ENCODE data around the gene RABGAP1L. TPM values are rescaled to one million over a fixed set of nuclear protein-coding genes. Genes with fewer than 3 reads are reported as not detected.
A peak's percentile ranks its signal among the peaks of the same experiment; 100 is the strongest.

RABGAP1L gene
- total and polyA plus RNA-seq, 4 donors: 4.8 to 53.5 (median 18.8) TPM

DNA sequence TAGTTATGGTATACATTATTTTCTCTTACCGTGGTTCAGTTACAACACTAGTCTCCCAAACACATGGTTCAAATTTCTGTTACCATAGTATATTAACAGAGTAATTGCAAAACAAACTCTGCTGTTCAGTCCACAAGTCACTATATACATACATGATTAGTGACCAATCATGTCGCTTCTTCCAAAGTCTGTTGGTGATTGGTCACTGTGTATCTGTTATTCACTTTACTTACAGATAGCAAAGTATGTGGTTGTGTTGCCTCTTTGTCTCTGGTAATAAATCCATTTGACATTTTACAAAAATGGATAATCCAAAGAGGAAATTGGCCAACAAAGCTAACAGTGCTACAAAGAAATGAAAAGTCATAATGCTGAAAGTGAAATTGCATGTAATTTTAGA lies 107.2 kb downstream of the RABGAP1L start (continued):
- TF ChIP-seq, protein P1, sequence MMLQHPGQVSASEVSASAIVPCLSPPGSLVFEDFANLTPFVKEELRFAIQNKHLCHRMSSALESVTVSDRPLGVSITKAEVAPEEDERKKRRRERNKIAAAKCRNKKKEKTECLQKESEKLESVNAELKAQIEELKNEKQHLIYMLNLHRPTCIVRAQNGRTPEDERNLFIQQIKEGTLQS (IDR thresholded peaks at IDR 0.05): no peak
- TF ChIP-seq HNF4G (IDR thresholded peaks at IDR 0.05) (no peak), FOXA1 (IDR thresholded peaks at IDR 0.05) (no peak), ZBTB33 (IDR thresholded peaks at IDR 0.05) (no peak), GABPA (IDR thresholded peaks at IDR 0.05 in 1 of 2, conservative IDR thresholded peaks at IDR 0.05 in 1 of 2) (no peak)
- TF ChIP-seq, protein P2, sequence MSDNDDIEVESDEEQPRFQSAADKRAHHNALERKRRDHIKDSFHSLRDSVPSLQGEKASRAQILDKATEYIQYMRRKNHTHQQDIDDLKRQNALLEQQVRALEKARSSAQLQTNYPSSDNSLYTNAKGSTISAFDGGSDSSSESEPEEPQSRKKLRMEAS (IDR thresholded peaks at IDR 0.05): no peak

GRCh38 chr1:174266991-174267612 lies 107.8 kb downstream of the RABGAP1L start:
- TF ChIP-seq, protein P1 (IDR thresholded peaks at IDR 0.05): peak; percentile 14
- TF ChIP-seq EGR1 (IDR thresholded peaks at IDR 0.05; ENCODE audit: low read depth in 2 of 2) (peak in 1 of 2 donors; percentile 17), SP1 (IDR thresholded peaks at IDR 0.05) (peak; percentile 89), YY1 (IDR thresholded peaks at IDR 0.05) (peak; percentile 55), FOXA1 (IDR thresholded peaks at IDR 0.05) (peak; percentile 99), TAF1 (conservative IDR thresholded peaks at IDR 0.05) (no peak), NR2F2 (IDR thresholded peaks at IDR 0.05) (peak; percentile 52), RXRA (IDR thresholded peaks at IDR 0.05) (peak; percentile 91 to 92), REST (IDR thresholded peaks at IDR 0.05) (peak; percentile 46), HNF4G (IDR thresholded peaks at IDR 0.05) (peak; percentile 83), ZBTB33 (IDR thresholded peaks at IDR 0.05) (peak; percentile 83), FOXA2 (IDR thresholded peaks at IDR 0.05) (peak; percentile 100), JUND (IDR thresholded peaks at IDR 0.05) (peak; percentile 41 to 87), GABPA (IDR thresholded peaks at IDR 0.05 in 1 of 2, conservative IDR thresholded peaks at IDR 0.05 in 1 of 2) (peak in 1 of 2 donors; percentile 15), HNF4A (conservative IDR thresholded peaks at IDR 0.05) (peak; percentile 93 to 96), RAD21 (IDR thresholded peaks at IDR 0.05) (peak; percentile 52 to 55)
- TF ChIP-seq, protein P2 (IDR thresholded peaks at IDR 0.05): peak; percentile 78
- TF ChIP-seq, protein P3, sequence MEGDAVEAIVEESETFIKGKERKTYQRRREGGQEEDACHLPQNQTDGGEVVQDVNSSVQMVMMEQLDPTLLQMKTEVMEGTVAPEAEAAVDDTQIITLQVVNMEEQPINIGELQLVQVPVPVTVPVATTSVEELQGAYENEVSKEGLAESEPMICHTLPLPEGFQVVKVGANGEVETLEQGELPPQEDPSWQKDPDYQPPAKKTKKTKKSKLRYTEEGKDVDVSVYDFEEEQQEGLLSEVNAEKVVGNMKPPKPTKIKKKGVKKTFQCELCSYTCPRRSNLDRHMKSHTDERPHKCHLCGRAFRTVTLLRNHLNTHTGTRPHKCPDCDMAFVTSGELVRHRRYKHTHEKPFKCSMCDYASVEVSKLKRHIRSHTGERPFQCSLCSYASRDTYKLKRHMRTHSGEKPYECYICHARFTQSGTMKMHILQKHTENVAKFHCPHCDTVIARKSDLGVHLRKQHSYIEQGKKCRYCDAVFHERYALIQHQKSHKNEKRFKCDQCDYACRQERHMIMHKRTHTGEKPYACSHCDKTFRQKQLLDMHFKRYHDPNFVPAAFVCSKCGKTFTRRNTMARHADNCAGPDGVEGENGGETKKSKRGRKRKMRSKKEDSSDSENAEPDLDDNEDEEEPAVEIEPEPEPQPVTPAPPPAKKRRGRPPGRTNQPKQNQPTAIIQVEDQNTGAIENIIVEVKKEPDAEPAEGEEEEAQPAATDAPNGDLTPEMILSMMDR (IDR thresholded peaks at IDR 0.05; ENCODE audit: low read depth, low read length, missing input control): no peak
- H3K9me3 ChIP-seq (ENCODE audit: control insufficient read depth in 4 of 4, low read length in 3 of 4): no peaks in the 10 kb centered on the region
- peaks cover 0 to 26% (median 13%) of the 10 kb centered on the region in 4 donors for H3K4me1 ChIP-seq (ENCODE audit: control insufficient read depth in 4 of 4, insufficient read depth in 4 of 4, low read length in 3 of 4)
- no peak overlapping the region for H3K4me3 ChIP-seq (ENCODE audit: low read depth in 1 of 3, low read length in 3 of 3)
- peak overlapping the region; percentile 9 to 13 for H3K27ac ChIP-seq (ENCODE audit: low read depth in 1 of 2, low read length in 2 of 2)
- no peak for DNase-seq (ENCODE audit: low spot score)
- no peaks in the 10 kb centered on the region for H3K36me3 ChIP-seq (ENCODE audit: control insufficient read depth in 4 of 4, insufficient read depth in 3 of 4, low read depth in 1 of 4, low read length in 3 of 4)
- 19% methylated on average over 1 of the region's 1 CpG for WGBS
- no peaks in the 10 kb centered on the region for H3K27me3 ChIP-seq (ENCODE audit: control insufficient read depth in 4 of 4, insufficient read depth in 4 of 4, low read length in 3 of 4)
- peak overlapping the region in 1 of 2 donors; percentile 34 for H3K9ac ChIP-seq (ENCODE audit: low read depth in 1 of 2, low read length in 2 of 2)

All from liver (tissue), 9 donors.